Spinal cord (tissue), 10 donors: ENCODE results near the gene MEDAG. TPM values are rescaled to one million over a fixed set of nuclear protein-coding genes. Genes with fewer than 3 reads are reported as not detected.

Source experiments
- DNase-seq, 6 donors: peaks; one replicate each; pipeline versions ENCODE4 v3.0.0 to v3.0.0-alpha.2; 2013 to 2015; ENCODE audit warnings: low spot score in 6 of 6, low read depth in 4 of 6
- H3K27ac ChIP-seq: one replicate; pipeline ENCODE4 v1.5.1; 2013; ENCODE audit warnings: low read depth, low read length, control low read depth
- H3K27me3 ChIP-seq: one replicate; pipeline ENCODE4 v1.6.1; 2013; ENCODE audit warnings: low read length; ENCODE audit not compliant: control insufficient read depth, insufficient read depth
- H3K36me3 ChIP-seq: one replicate; pipeline ENCODE4 v1.6.1; 2013; ENCODE audit warnings: low read length; ENCODE audit not compliant: control insufficient read depth, insufficient read depth
- H3K4me1 ChIP-seq: one replicate; pipeline ENCODE4 v1.6.1; 2013; ENCODE audit warnings: low read length; ENCODE audit not compliant: control insufficient read depth, insufficient read depth
- H3K4me3 ChIP-seq: one replicate; pipeline ENCODE4 v1.5.1; 2013; ENCODE audit warnings: low read depth, low read length, control low read depth
- H3K9me3 ChIP-seq: one replicate; pipeline ENCODE4 v1.6.1; 2013; ENCODE audit warnings: low read length; ENCODE audit not compliant: control insufficient read depth, insufficient read depth
- WGBS: methylation state at CpG from one replicate; pipeline ENCODE4 v1.1.5; 2013; ENCODE audit warnings: missing lambda C conversion rate; ENCODE audit not compliant: insufficient coverage; 5-methylcytosine and 5-hydroxymethylcytosine counted together
- polyA plus RNA-seq, 2 donors: library from polyadenylated mRNA; unstranded; fragments of 120-200 nt; gene quantifications; one replicate each; pipeline ENCODE4 v1.2.1, GENCODE V29; 2013; ENCODE audit not compliant: insufficient read length in 2 of 2
- total RNA-seq, 2 donors: library from RNA; depleted of rRNA in 1 of 2; stranded (reverse); fragments of 120-200 nt in 1 of 2; fragments of >200 nt in 1 of 2; gene quantifications; one replicate each; pipeline versions ENCODE4 v1.2.3 to v1.2.4, GENCODE V29; 2013 to 2014
- donor health status: healthy.

Gene MEDAG
- total and polyA plus RNA-seq, 4 donors = 1.4 to 12.1 (median 7.5) TPM

GRCh38 chr13:30965380-30965779 lies 59.3 kb downstream of the MEDAG start:
- H3K36me3 ChIP-seq = no peaks in the 10 kb centered on the region
- peaks cover 1% of the 10 kb centered on the region for H3K9me3 ChIP-seq
- no peak overlapping the region for H3K4me3 ChIP-seq
- DNase-seq = peak in 1 of 6 donors; percentile 46
- H3K27me3 ChIP-seq = no peaks in the 10 kb centered on the region
- no CpG with 5 or more reads among the region's 1 CpG for WGBS
- no peaks in the 10 kb centered on the region for H3K4me1 ChIP-seq
- H3K27ac ChIP-seq = no peak overlapping the region

GRCh38 chr13:30966101-30966500 lies 60.0 kb downstream of the MEDAG start:
- peaks cover 1% of the 10 kb centered on the region for H3K9me3 ChIP-seq
- 100% methylated on average over 1 of the region's 3 CpGs for WGBS
- no peak overlapping the region for H3K27ac ChIP-seq
- H3K36me3 ChIP-seq = no peaks in the 10 kb centered on the region
- no peak overlapping the region for H3K4me3 ChIP-seq
- no peaks in the 10 kb centered on the region for H3K27me3 ChIP-seq
- DNase-seq = no peak
- H3K4me1 ChIP-seq = no peaks in the 10 kb centered on the region

GRCh38 chr13:30968846-30969245 lies 62.8 kb downstream of the MEDAG start:
- no peak overlapping the region for H3K4me3 ChIP-seq
- no peak overlapping the region for H3K27ac ChIP-seq
- H3K36me3 ChIP-seq = no peaks in the 10 kb centered on the region
- no peaks in the 10 kb centered on the region for H3K4me1 ChIP-seq
- WGBS = 33% methylated on average over 1 of the region's 2 CpGs
- H3K27me3 ChIP-seq = no peaks in the 10 kb centered on the region
- H3K9me3 ChIP-seq = peaks cover 1% of the 10 kb centered on the region
- DNase-seq = no peak

GRCh38 chr13:30971575-30971974 lies 65.5 kb downstream of the MEDAG start:
- Histone ChIP-seq H3K27me3 (no peaks in the 10 kb centered on the region), H3K27ac (no peak overlapping the region)
- no CpG with 5 or more reads among the region's 2 CpGs for WGBS

GRCh38 chr13:30972888-30973377 lies 66.9 kb downstream of the MEDAG start:
- Histone ChIP-seq H3K27ac (no peak overlapping the region), H3K4me1 (no peaks in the 10 kb centered on the region), H3K9me3 (no peaks in the 10 kb centered on the region), H3K4me3 (no peak overlapping the region), H3K36me3 (no peaks in the 10 kb centered on the region), H3K27me3 (no peaks in the 10 kb centered on the region)
- no peak for DNase-seq
- WGBS = no CpG with 5 or more reads among the region's 1 CpG

More at GRCh38 chr13:30971575-30971974, 65.5 kb downstream of the MEDAG start:
- DNase-seq = no peak
- Histone ChIP-seq H3K9me3 (peaks cover 1% of the 10 kb centered on the region), H3K36me3 (no peaks in the 10 kb centered on the region), H3K4me3 (no peak overlapping the region), H3K4me1 (no peaks in the 10 kb centered on the region)

GRCh38 chr13:30974350-30974749 lies 68.3 kb downstream of the MEDAG start:
- WGBS = no CpG with 5 or more reads among the region's 2 CpGs
- Histone ChIP-seq H3K4me1 (peaks cover 3% of the 10 kb centered on the region), H3K4me3 (no peak overlapping the region), H3K27ac (no peak overlapping the region), H3K27me3 (no peaks in the 10 kb centered on the region), H3K9me3 (no peaks in the 10 kb centered on the region), H3K36me3 (no peaks in the 10 kb centered on the region)
- no peak for DNase-seq

Other genes with a start within 250 kb of the MEDAG start
- gene ALOX5AP, start 170.7 kb upstream of the MEDAG start, total RNA-seq = 10 to 100 TPM in 1 of 2 donors, 1 to 10 TPM in 1; 9.6 to 23.1 TPM
- gene ALOX5AP, start 170.7 kb upstream of the MEDAG start, polyA plus RNA-seq = 10 to 100 TPM; 10.1 to 12.0 TPM
- gene TEX26, start 26.4 kb downstream of the MEDAG start, total RNA-seq = 1 to 10 TPM; 2.1 to 2.6 TPM
- gene TEX26, start 26.4 kb downstream of the MEDAG start, polyA plus RNA-seq = 1 to 10 TPM; 1.9 to 4.0 TPM